HG03442 (cell line): Measurements from ENCODE around the gene CFAP74.
"Not testable (repeated sequence)": the region's sequence is repeated elsewhere in the genome, so short reads cannot be mapped to it uniquely, and the experiment has no call there.

Experiments
- ATAC-seq: cut with Tn5 transposase; IDR thresholded peaks from one replicate; pipeline ENCODE4 v1.9.1; 2021; ENCODE audit warnings: mild to moderate bottlenecking, moderate library complexity; ENCODE audit not compliant: unreplicated experiment

CFAP74 gene

DNA sequence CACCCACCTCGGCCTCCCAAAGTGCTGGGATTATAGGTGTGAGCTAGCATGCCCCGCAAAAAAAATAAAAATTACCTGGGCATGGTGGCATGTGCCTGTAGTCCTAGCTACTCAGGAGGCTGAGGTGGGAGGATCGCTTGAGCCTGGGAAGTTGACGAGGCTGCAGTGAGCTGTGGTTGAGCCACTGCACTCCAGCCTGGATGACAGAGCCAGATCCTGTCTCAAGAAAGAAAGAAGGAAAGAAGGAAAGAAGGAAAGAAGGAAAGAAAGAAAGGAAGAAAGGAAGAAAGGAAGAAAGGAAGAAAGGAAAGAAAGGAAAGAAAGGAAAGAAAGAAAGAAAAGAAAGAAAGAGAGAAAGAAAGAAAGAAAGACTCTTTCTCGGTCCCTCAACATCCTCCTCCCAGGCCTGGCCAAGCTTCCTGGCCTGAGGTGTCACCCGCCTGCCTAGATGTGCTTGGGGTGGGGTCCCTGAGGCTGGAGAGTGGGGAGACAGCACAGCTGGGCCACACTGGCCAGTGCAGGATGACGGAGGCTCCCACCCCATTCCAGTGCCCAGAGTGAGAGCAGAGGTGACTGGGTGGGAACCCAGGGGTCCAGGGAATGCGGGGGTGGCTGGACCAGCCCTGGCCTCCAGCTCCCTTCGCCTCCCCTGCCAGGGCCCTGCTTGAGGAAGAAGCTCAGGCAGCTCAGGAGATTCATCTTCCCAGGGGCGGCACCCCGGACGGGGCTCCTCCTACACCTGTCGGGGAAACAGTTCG lies 102.5 kb downstream of the CFAP74 start:
- no peak for ATAC-seq

DNA sequence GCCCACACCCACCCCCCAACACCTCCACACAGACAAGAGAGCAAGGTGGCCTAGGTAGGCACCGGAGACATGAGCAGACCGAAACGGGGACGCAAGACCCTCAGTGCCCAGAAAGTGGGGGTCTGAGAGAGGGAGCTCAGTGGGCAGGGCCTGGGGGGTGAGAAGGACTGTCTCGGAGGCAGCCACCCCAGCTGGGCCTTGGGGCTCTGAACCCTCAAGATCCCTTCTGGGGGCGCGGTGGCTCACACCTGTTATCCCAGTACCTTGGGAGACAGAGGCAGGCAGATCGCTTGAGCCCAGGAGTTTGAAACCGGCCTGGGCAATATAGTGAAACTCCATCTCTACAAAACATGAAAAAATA lies 103.6 kb downstream of the CFAP74 start:
- no peak for ATAC-seq

DNA sequence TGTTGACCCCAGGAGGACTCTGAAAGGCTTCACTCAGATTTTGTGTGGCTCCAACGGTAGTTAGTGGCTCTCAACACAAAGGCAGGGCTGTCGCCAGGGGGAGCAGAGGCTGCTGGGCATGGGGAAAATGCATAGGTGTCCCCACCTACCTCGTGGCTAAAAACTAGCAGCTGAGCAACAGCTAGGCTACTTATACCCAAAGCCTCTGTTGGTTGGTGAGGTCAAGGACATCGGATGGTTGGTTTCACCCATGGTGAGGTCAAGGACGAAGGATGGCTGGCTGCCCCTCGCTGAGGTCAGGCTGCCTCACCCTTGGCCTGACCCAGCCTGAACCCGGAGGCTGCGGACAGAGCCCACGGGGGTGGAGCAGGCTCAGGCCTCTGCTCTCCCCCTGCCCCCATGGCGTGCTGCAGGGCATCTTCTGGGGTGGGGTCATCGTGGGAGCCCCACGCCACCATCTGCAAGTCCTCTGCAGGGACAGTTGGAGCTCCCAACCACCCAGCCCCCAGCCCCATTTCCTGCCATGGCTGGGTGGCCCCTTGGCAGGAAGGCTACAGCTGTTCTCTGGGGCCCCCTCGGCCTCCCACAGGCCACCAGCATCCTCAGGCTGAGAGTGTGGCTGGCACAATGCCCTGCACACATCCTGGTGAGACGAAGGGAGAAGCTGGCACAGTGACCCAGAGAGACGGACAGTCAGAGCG lies 104.2 kb downstream of the CFAP74 start:
- no peak for ATAC-seq

DNA sequence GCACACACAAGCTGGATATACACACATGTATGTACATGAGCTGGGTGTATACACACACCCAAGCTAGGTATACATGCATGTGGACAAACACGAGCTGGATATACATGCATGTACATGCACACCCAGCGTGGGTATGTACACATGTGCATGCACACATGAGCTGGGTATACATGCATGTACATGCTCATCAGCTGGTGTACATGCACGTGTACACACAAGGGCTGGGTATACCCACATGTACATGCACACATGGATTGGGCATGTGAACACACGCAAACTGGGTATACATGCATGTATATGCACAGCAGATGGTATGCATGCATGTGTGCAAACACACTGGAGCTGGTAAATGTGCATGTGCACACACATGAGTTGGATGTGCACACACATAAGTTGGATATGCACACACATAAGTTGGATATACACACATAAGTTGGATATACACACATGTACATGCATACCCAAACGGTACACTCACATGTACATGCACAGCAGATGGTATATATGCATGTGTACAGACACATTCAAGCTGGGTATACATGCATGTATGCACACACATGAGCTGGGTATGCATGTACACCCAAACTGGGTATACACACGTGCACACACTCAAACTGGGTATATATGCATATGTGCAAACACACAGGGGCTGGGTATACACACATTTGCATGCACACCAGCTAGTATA lies 105.2 kb downstream of the CFAP74 start:
- no peak for ATAC-seq

GRCh38 chr1:1895456-1896336 lies 107.9 kb downstream of the CFAP74 start:
- no peak for ATAC-seq

- ATAC-seq: no peak
Observed at GRCh38 chr1:1895060-1895418, 108.5 kb downstream of the CFAP74 start.

- no peak for ATAC-seq
Observed at GRCh38 chr1:1894354-1895059, 109.1 kb downstream of the CFAP74 start.

DNA sequence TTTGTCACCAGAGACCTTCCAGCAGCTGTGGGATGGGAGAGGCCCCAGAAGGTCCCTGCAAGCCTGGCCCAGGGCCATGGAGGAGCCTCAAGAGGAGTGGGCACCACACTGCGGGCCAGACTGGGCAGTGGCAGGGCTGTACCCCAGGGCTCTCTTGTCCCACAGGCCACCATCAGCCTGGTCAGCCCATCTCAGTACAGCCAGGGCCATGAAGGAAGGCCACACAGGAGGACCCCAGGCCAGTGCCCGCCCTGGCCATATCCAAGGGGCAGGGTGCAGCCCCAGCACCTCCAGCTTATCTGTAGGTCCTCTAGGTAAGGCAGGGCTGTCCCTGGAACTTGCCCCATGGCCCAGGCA lies 109.6 kb downstream of the CFAP74 start:
- no peak for ATAC-seq

- ATAC-seq: no peak
Observed at GRCh38 chr1:1893291-1893985, 110.1 kb downstream of the CFAP74 start.

GRCh38 chr1:1892763-1893120 lies 110.8 kb downstream of the CFAP74 start:
- no peak for ATAC-seq

DNA sequence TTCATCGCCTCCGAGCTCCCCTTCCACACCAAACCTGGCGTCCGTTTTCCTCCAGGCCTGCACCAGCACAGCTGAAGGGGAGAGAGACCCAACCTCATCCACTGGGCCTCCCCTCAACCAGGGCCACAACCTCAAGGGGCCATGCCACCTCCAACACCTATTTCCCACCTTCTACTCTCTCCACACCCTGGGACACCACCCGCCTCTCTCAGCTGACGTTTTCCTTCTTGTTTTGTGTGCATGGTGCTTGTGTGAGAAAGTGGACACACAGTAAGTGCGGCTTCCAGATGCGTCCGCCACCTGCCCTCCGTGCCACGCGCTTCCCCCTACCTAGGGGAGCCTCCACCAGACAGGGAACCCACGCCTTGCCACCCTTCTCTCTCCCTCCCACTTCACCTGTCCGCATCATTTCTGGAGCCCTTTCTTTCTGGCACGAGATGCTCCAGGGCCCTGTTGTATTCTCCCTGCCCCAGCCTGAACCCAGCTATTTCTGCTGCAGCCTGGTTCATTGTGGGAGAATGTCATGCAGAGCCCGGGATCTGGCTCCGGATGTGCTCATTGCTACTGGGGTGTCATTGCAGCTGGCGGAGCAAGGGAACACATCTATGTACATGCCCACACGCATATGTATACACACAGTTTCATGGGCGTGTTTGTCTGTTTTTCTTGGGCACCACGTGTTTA lies 111.4 kb downstream of the CFAP74 start:
- no peak for ATAC-seq

GRCh38 chr1:1891349-1892078 lies 112.1 kb downstream of the CFAP74 start:
- peak; percentile 2 for ATAC-seq

DNA sequence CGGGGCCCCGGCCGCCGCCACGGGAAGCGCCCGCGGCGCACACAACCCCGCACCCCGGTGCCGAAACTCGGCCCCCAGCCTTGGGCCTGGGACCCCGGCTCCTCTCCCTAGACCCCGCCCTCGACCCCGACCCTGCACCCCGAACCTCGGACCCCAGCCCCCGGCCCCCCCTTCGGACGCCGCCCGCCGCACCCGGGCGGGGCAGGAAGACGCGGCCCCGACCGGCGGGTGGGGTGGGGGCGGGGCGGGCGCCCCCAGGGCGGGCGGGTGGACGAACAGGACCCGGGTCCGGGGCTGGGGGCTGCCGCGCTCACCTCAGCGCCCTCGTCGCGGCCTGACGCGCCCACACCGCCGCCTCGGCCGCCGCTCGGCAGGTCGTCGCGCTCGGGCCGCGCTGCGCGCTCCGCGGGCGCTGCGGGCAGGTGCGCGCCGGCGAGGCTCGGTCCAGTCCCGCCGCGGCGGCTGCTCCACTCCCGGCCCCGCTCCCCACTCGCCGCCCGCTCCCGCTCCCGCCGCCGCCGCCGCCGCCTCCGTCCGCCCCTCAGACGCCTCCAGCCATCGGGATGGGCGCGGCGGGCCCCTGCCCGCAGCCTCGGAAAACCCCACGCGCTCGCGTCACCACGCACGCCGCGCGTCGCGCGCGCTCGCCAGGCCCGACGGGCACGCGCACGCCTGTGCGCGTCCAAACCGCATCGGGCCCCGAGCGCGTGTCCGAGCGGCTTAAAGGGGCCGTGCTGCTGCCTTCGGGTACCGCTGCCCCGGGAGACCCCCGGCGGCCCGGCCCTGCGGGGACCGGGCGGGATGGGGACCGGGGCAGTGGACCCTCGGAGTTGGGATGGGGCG lies 112.9 kb downstream of the CFAP74 start, which contains the start of gene GNB1:
Gene GNB1, minus strand, starts transcription at position 582 of the 843 bp plus-strand sequence. CDS start 65,634 bp downstream, outside the sequence.
- ATAC-seq: peak; percentile 71

GRCh38 chr1:1889847-1890505 lies 113.6 kb downstream of the CFAP74 start:
- peak; percentile 27 for ATAC-seq

- ATAC-seq: no peak
Observed at GRCh38 chr1:1889090-1889750, 114.4 kb downstream of the CFAP74 start.

- ATAC-seq: not testable (repeated sequence)
Observed at GRCh38 chr1:1883890-1884289, 119.7 kb downstream of the CFAP74 start.
